GM18907 (cell line): Measurements from ENCODE around the gene ASIC1.
"Not testable (repeated sequence)": the region's sequence is repeated elsewhere in the genome, so short reads cannot be mapped to it uniquely, and the experiment has no call there.

Experiments used
- ATAC-seq: cut with Tn5 transposase; IDR thresholded peaks from one replicate; pipeline ENCODE4 v1.9.1; 2021; ENCODE audit warnings: mild to moderate bottlenecking, moderate library complexity; ENCODE audit not compliant: unreplicated experiment

Gene ASIC1

DNA sequence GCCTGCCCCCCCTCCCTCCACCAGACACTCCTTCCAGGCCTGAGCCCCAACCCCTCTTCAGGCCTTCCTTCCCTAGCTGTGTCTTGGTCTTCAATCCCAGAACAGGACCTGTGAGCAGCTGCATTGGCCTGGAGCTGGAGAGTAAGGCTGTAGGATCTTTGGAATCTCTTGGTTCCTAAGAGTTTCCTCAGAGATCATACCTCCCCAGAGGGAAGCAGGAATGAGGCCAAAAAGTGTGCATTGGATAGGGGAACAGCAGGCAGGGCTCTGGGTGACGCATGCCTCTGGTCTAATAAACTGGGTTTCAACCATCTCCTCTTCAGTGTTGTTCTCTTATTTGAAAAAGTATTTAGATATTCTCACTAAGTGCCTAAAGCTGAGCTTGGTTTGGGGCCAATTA is 25.9 kb downstream of the ASIC1 start:
- ATAC-seq, result no peak

DNA sequence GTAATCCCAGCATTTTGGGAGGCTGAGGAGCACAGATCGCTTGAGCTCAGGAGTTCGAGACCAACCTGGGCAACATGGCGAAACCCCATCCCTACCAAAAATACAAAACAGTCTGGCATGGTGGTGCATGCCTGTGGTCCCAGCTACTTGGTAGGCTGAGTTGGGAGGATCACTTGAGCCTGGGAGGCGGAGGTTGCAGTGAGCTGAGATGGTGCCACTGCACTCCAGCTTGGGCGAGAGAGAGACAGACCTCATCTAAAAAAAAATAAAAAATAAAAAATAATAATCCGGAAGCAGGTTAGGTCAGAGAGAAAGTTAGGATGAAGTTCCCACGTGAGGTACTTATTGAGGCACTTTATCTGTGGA is 27.0 kb downstream of the ASIC1 start:
- ATAC-seq, result not testable (repeated sequence)

DNA sequence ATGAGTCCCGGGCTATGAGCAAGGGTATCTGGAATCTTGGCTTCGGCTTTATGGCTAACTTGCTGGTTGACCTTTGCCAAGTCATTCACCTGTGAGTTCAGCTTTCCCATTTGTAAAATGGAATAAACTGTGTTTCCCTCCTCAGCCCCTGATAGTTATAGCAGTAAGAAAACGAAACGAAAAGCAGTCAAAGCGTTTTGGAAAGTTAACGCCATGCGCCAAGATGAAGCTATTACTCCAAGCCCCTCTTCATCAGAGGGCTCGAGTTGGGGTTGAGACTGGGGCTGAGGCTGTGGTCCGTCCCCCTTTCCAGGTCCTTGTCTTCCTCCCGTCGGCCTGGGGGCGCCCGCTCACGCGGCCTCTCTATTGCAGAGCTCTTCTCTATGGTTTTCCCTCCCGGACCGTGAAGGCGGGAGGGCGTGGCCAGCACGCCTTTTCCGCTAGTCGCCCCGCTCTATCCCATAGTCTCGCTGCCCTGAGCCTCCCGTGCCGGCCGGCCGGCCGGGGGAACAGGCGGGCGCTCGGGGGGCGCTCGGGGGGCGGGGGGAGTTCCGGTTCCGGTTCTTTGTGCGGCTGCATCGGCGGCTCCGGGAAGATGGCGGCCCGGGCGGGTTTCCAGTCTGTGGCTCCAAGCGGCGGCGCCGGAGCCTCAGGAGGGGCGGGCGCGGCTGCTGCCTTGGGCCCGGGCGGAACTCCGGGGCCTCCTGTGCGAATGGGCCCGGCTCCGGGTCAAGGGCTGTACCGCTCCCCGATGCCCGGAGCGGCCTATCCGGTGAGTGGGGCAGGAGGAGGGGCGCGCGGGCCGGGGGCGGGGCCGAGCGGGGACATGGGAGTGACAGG is 27.6 kb downstream of the ASIC1 start, which contains the start of gene SMARCD1:
TSS of gene SMARCD1 (plus strand) at position 568 of the 840 bp plus-strand sequence. CDS start at position 596, 28 bp downstream.
- peak; percentile 78 for ATAC-seq

DNA sequence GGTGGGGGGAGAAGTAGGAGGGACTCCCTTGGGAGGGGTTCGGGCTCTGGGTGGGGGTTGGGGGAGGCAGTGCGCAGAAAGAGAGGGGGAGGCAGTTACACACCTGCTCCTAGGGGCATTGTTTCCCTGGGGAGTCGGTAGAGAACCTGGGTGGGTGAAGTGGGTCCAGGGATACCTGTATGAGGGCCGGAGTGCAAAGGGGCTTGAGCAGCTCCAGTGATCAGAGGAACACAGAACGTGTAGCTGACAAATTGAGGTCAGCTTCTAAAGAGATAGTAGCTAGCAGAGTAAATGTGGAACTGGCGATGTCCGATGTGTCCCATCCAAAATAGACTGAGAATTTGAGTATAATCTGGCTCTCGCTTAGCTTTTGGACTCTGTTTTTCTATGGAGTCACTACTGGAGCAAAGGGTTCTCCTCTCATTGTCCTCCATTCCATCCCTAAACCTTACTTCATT is 28.2 kb downstream of the ASIC1 start:
- peak; percentile 11 for ATAC-seq

DNA sequence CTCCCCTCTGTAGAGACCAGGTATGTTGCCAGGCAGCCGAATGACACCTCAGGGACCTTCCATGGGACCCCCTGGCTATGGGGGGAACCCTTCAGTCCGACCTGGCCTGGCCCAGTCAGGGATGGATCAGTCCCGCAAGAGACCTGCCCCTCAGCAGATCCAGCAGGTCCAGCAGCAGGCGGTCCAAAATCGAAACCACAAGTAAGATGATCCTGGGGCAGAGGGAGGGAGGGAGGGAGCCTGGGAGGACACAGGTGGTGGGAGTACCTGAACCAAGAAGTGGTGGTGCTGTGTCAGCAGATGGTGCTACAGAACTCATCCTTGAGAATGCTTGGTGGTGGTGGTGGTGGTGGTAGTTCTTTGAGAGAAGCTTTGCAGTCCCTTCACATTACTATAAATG is 28.8 kb downstream of the ASIC1 start:
- no peak for ATAC-seq

DNA sequence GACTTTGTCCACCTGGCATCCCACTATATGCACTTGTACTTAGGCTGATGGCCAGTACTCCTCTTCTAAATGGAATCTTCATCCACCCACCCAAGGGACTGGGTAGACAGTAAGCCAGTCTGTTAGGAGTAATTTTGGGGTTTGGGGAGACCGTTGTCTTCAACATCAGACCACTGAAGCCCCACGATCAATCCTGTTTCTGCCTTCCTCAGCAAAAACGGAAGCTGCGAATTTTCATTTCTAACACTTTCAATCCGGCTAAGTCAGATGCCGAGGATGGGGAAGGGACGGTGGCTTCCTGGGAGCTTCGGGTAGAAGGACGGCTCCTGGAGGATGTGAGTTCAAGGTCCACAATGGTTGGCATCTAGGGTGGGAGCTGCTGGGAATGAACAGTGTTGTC is 29.8 kb downstream of the ASIC1 start:
- no peak for ATAC-seq

DNA sequence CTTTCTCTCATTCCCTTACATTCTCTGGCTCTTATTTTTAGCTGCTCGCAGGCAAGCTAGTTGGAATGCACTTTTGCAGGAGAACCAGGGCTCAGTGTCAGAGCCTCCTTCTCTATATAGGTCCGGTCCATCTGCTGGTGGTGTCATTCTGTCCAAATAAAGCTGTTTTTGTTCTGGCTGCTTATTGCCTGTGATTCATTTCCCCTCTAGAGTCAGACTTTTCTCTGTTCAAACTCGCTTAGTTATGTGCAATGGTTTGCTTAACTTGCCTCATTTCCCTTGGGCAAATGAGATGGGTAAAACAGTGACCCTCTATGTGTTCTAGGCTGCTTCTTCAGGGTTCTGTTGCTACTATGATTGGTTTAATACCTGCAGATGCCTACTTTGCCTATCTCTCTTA is 30.6 kb downstream of the ASIC1 start:
- ATAC-seq, result no peak

DNA sequence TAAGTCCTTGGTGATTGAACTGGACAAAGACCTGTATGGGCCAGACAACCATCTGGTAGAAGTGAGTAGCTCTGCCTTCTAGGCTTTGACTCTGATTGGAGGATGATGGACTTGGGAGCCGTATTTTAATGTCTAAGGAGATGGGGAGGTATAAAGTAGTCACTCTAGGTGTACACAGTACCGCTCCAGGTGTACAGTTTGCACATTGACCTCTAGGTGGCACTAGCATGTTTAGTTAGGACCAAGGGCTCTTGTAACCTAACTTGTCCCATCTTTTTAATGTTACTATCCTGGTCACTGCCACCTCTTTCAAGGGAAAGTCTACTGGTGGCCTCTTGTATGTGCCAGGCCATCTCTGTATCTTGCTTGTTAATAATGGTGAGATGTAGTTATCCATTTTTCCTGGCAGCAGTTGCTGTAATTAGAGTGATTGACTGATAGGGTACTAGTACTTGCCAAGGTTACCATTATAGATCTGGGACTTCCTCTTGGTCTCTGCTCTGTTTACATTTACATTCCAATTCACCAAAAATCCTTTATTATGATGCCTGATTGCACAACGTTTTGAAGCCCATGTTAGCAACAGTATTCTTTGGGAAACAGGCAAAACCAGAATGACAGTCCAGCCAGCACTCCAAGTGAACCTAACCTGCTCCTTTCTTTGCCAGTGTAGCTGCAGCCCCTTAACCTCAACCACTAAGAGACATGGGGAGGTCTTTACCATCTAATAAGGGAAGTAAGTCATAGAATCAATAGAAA is 31.4 kb downstream of the ASIC1 start:
- ATAC-seq, result peak; percentile 38

DNA sequence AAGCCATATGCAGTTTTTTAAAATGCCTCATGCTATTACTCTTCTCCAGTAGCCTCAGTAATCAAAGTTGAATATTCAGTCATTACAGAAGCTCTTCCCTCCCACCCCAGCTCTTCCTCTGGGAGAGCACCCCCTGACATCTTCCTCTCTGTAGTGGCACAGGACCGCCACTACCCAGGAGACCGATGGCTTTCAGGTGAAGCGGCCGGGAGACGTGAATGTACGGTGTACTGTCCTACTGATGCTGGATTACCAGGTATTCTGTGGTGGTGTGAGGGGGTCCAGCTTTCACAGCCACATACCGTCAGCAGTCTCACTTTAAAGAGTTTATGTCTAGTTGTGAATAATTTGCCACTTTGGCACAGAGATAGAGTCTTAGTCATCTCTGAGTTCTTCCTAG is 32.3 kb downstream of the ASIC1 start:
- ATAC-seq, result no peak

DNA sequence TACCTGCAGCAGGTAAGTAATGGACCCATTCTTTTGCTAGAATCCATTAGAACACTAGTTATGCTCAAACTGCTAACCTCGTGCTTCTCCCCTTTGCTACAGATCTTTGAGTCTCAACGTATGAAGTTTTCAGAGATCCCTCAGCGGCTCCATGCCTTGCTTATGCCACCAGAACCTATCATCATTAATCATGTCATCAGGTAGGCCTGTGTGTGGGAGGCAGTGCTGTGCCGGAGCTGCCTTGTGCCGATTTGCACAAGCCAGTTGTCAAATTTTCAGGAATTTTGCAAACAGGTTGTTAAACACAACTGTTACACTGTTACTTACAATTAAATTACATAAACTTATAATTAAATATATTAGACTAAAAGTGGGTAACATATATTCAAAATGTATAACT is 33.0 kb downstream of the ASIC1 start:
- no peak for ATAC-seq

DNA sequence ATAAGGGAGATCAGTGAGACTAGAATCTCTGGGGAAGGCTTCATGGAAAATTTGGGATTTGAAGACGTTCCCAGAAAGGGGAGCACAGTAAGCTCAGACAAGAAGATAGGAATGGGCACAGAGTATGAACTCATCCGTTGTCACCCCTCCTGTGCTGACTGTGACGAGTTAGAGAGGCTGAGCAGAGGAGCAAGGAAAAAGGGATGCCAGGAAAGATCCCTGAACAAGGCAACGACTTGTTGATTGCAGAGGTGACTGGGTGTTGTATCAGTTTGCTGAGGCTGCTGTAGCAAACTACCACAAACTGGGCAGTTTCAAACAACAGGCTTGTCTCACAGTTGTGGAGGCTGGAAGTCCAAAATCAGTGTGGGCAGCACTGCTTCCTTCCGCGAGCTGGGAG is 40.6 kb downstream of the ASIC1 start:
- ATAC-seq, result no peak

DNA sequence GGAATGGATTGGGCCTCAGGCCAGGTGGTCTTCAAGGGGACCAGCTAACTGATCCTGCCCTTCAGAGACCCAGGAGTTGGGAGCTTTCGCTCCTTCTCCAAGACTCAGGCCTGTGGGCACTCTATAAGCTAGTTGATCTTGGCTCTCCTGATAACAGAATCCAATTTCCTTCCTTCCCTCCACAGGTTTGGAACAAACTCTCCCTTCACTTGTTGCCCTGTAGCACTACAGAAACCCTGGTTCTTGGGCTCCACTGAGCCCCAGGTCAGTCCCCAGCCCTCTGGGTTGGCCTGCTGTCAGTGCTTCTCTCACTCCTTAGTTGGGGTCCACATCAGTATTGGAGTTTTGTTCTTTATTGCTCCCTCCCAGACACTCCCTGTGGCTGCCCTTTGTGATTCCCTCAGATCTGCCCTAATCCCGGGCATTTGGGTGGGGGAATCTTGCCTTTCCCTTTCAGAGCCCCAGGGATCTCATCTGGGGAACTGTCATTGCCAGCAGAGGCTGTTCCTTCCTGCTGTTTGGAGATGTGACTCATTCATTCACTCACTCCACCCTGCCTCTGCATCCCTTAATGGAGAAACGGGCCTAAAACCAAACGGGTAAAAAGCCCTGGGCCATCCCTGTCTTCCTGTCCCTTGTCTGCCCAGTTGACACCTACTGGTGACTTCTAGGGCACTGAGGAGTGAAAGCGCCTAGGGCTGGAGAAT is 42.1 kb downstream of the ASIC1 start:
- ATAC-seq, result no peak

DNA sequence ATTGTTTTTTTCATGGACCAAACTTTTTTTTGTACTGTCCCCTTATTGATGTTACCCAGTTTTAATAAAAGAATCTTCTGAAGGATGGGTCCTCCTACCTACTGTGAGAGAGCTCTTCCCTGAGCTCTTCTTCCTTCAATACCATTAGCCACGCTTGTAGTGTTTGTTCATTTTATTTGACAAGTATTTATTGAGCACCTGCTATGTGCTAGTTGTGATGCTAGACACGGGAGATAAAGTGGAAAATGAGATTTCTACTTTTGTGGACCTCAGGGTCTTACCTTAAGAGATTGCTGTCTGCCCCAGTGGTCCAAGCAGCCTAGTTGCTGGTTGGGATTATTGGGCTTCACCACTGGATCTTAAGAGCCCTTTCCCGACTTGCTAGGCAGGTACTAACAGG is 43.2 kb downstream of the ASIC1 start:
- ATAC-seq, result no peak

DNA sequence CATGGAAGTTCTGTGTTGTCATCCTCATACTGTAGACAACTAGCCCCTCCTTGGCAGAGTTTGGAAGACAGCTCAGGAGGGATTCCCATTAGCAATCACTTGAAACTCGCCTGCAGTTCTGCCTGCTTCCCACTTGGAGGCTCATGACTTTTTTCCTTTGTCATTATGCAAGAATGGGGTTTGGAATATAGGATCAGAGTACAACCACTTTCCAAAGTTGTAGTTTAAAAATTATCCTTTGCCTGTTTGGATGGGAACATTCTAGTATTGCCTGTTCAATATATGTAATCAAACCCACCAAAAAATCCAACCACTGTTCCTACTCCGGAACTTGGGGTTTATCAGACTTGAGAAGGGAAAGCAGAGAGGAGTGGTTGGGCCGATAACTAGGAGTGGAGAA is 44.3 kb downstream of the ASIC1 start:
- no peak for ATAC-seq

DNA sequence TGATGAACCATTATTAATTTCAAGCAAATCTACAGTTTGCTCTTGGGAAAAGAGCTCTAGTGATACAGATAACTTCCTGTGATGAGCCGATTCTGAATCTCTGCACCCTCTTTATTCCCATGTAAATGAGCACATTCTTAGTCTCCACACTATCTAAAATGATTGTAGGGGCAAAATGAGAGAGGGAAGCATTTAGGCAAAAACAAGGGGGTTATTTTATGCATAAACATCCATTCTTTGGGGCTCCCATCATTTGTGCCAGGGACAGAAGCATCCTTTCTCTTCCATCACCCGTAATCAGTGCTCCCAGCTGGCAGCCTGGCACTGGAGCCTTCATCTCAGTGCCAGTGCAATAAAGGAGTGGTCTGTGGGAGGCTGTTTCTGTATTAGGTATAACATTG is 44.7 kb downstream of the ASIC1 start:
- ATAC-seq, result no peak

DNA sequence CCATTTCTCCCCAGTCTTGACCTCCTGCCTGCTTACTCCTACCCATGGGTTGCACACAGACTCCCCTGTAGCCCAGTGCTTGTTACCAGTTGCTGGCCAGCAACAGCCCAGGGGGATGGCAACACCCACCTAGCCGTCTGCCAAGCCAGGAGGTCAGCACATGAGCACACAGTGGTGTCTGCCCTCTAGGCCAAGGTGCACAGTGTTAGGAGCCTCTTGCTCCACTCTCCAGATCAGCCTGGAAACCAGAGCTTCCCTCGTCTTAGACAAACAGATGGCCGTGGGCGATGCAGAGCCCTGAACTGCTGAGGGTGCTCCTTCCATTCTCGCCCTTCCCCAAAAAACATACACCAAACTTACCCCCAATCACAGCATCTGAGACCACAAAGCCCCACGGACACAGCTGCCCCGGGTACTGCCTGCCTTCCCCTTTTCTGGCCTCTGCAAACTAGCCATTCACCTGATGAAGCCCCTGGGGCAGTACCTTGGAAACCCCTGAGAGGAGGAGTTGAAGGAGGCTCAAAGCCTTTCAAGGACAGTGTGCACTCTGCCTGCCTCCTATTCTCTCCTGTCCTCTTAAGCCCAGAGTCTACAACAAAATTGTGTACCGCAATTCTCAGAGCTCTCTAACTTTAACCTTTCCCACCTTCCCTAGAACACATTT is 45.4 kb downstream of the ASIC1 start:
- no peak for ATAC-seq

DNA sequence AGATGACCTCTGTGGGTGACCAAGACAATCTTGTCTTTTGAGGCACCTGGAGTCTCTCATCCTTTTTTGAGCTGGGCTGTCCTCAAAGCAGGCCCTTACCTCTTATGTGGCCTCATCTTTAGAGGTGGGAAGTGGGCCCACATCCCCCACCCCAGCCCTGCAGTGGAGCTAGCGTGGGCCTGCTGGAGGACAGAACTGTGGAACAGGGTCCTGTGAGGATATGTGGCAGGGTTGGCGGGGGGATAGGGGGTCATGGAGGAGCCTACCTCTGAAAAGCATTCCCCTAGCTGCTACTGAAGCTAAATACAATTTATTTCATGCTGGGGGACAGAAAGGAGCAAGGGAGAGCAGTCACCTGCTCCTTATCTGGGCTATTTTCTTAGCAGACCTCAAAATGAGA is 46.0 kb downstream of the ASIC1 start:
- ATAC-seq, result no peak

DNA sequence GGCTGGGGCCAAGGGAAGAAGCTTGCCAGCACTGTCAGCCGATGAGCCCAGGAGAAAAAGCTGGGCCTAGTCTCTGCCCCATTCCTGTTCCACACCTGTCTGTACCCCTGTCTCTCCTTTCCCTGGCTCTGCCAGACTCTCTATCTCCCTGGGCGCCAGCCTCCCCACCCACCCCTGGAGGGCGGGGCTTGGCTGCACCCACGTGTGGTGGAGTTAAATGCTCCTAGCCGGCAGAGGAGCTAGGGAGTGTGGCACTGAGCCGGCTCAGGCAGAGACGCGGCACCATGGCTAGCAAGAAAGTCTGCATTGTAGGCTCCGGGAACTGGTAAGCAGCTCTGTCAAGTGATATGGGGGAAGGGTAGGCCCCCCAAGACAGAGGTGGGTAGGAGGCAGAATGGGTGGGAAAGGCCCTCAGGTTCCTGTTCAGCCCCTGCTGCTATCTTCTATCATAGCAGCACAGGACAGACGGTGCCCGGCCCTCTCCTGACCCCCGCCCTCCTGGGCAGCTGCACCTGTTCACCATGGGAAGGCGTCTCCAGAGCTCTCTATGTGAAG is 46.4 kb downstream of the ASIC1 start, which contains the start of gene GPD1:
TSS of gene GPD1 (plus strand) at position 242 of the 555 bp plus-strand sequence. CDS start at position 285, 43 bp downstream.
- ATAC-seq, result no peak

DNA sequence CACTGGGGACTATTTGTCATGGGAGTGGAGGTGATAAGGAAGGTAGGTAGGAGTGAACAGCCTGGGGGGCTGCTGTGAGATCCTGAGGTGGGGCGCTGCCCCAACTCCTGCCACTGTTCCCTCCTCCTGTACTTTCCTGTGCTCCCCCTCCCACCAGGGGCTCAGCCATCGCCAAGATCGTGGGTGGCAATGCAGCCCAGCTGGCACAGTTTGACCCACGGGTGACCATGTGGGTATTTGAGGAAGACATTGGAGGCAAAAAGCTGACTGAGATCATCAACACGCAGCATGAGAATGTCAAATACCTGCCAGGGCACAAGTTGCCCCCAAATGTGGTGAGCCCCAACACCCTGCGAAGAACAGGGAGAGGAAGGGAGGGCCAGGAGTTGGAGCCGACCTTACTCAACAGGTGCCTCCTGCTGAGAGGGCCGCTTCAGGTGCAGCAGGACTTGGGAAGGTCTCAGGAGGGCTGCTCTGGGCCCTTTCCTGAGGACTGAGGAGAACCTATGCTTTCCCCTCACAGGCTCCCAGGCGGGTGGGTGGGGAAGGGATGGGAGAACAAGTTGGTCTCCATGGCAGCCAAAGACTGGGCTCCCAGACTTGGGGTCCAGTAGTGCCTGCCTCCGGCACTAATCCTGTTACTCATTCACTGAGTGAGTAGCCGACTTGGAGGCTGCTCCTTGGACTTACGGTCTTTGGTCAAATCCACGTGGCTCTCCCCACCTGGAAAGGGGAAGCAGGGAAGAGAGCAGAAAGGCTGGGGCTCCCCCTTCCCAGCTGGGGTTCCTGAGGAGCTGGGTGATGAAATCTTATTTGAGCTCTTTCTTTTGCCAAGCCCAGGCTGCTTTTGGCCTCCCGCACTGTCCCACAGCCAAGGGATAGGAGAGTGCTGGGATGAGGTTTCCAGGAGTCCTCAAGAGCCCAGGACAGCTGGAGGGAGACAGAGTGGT is 47.3 kb downstream of the ASIC1 start:
- no peak for ATAC-seq
